Activated effector memory CD4-positive, alpha-beta T cell treated with anti-CD3 and anti-CD28 coated beads, Interleukin-2, amount 50 U/mL, for 16 hours (primary cell): Measurements from ENCODE around the gene SZT2.

Experiments used
- DNase-seq: peaks from one replicate; pipeline ENCODE4 v3.0.0-alpha.2; 2020

The SZT2 gene

GRCh38 chr1:43389326-43390313 lies at the start of gene SZT2, which contains the start of gene MED8:
SZT2 (plus strand) TSS chr1:43389899; CDS start chr1:43389969, 70 bp downstream.
MED8 (minus strand) TSS chr1:43389800; CDS start chr1:43389764, 36 bp downstream.
- peak; percentile 97 for DNase-seq

- no peak for DNase-seq
Observed at GRCh38 chr1:43340559-43340958, 49.1 kb upstream of the SZT2 start.

- no peak for DNase-seq
Observed at GRCh38 chr1:43344267-43344850, 45.3 kb upstream of the SZT2 start.

GRCh38 chr1:43345120-43345519 lies 44.6 kb upstream of the SZT2 start:
- DNase-seq: no peak

GRCh38 chr1:43346636-43347035 lies 43.1 kb upstream of the SZT2 start:
- DNase-seq: no peak

- no peak for DNase-seq
Observed at GRCh38 chr1:43348343-43348808, 41.3 kb upstream of the SZT2 start.

GRCh38 chr1:43348809-43349593 lies 40.7 kb upstream of the SZT2 start:
- peak; percentile 77 for DNase-seq

GRCh38 chr1:43349594-43350306 lies 39.9 kb upstream of the SZT2 start:
- no peak for DNase-seq

GRCh38 chr1:43350976-43351375 lies 38.7 kb upstream of the SZT2 start:
- DNase-seq: no peak

GRCh38 chr1:43351421-43352350 lies 38.0 kb upstream of the SZT2 start:
- DNase-seq: no peak

GRCh38 chr1:43352351-43352705 lies 37.4 kb upstream of the SZT2 start:
- no peak for DNase-seq

GRCh38 chr1:43352881-43353280 lies 36.8 kb upstream of the SZT2 start:
- no peak for DNase-seq

GRCh38 chr1:43354471-43354870 lies 35.2 kb upstream of the SZT2 start:
- no peak for DNase-seq

- no peak for DNase-seq
Observed at GRCh38 chr1:43354936-43355335, 34.8 kb upstream of the SZT2 start.

GRCh38 chr1:43357251-43357650 lies 32.4 kb upstream of the SZT2 start:
- no peak for DNase-seq

- DNase-seq: no peak
Observed at GRCh38 chr1:43358121-43358745, 31.5 kb upstream of the SZT2 start.

- peak; percentile 99 for DNase-seq
Observed at GRCh38 chr1:43358746-43359693, 30.7 kb upstream of the SZT2 start, which contains the start of gene CDC20. CDC20 (plus strand) TSS chr1:43358981; CDS start chr1:43359216, 235 bp downstream.

- no peak for DNase-seq
Observed at GRCh38 chr1:43359696-43360095, 30.0 kb upstream of the SZT2 start.

- no peak for DNase-seq
Observed at GRCh38 chr1:43360616-43361015, 29.1 kb upstream of the SZT2 start.
